ENCODE data around the gene TMEM266. TPM values are rescaled to one million over a fixed set of nuclear protein-coding genes. Genes with fewer than 3 reads are reported as not detected.
A peak's percentile ranks its signal among the peaks of the same experiment; 100 is the strongest.

Gene TMEM266
- total RNA-seq, 2 donors from 2014 or later, result not detected

DNA sequence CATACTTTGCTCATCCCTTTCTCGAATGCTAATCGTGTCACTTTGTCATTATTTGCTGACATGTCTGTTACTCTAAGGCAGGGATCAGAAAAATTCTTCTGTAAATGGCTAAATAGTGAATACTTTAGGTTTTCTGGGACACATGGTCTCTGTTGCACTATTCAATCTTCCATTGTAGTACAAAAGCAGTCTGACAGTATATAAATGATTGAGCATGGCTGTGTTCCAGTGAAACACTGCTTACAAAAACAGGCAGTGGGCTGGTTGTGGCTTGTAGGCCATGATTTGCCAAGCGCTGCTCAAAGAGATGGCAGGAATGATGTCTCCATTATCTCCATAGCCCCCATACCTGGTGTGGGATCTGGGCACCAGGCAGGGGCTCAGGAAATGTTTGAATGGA lies 45.6 kb downstream of the TMEM266 start:
- no peaks in the 10 kb centered on the region for H3K9me3 Mint-ChIP-seq
- H3K27ac Mint-ChIP-seq, result no peak overlapping the region
- H3K36me3 Mint-ChIP-seq, result no peaks in the 10 kb centered on the region
- ATAC-seq, result no peak
- no peak for DNase-seq (ENCODE audit: low spot score in 2 of 2)

DNA sequence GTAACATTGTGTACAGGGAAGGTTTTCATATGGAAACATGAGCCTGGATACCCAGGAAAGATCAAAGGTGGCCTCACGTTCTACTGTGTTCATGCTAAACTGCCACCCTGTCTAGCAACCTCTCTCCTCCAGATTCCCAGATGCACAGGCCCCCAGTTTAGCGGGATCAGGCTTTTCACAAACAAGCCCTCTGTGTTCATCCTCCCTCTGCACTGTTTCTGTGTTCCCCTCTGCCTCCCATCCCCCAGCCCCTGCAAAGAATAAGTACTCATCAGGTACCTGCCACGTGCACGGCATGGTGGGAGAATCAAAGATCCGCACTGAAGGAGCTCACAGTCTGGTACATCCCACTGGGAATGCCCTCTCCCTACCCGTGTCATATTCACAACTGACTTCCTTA lies 46.1 kb downstream of the TMEM266 start:
- no peak for DNase-seq (ENCODE audit: low spot score in 2 of 2)
- Mint-ChIP-seq H3K36me3 (no peaks in the 10 kb centered on the region), H3K9me3 (no peaks in the 10 kb centered on the region), H3K27ac (no peak overlapping the region)
- ATAC-seq, result no peak

DNA sequence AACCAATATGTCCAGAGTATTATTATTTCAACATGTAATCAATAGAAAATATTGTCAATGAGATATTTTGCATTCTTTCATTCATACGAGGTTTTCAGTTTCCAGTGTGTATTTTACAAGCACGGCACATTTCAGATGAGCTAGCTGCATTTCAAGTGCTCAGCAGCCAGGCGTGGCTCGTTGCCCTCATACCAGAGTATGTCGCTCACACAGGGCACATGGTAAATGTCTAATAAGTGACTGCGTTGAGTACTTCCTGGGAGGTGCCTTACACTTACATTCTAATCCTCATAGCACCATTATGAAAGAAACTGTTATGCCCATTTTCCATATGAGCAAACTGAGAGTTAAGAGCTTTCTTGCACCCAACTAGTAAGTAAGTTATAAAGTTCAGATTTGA lies 47.4 kb downstream of the TMEM266 start:
- ATAC-seq, result no peak

GRCh38 chr15:76108021-76108723 lies 48.4 kb downstream of the TMEM266 start:
- H3K9me3 Mint-ChIP-seq, result no peaks in the 10 kb centered on the region
- DNase-seq (ENCODE audit: low spot score in 2 of 2) (no peak), ATAC-seq (no peak)
- peak overlapping the region in 1 of 2 donors; percentile 18 for H3K27ac Mint-ChIP-seq
- no peaks in the 10 kb centered on the region for H3K36me3 Mint-ChIP-seq

More for the DNA sequence above, 47.4 kb downstream of the TMEM266 start:
- DNase-seq (ENCODE audit: low spot score in 2 of 2), result no peak
- H3K27ac Mint-ChIP-seq, result no peak overlapping the region
- H3K36me3 Mint-ChIP-seq, result no peaks in the 10 kb centered on the region
- no peaks in the 10 kb centered on the region for H3K9me3 Mint-ChIP-seq

DNA sequence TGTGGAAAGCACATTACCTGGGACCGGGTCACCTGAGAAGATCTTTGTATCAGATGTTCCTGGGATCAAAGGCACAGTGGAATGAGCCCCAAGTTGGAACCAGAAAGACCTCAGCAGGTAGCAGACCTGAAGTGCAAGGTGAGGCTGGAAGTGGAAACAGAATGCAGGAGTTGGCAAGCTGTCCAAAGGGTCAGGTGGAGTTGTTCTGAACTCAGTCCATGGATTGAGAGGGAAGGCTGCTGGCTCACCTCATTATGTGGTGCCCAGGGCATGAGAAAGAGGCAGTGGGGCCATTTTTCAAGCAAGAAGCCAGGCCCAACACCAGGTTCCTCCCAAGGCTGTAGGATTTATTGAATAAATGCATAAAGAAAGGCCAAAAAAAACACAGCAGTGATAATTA lies 49.3 kb downstream of the TMEM266 start:
- Mint-ChIP-seq H3K36me3 (no peaks in the 10 kb centered on the region), H3K9me3 (no peaks in the 10 kb centered on the region), H3K27ac (no peak overlapping the region)
- ATAC-seq, result no peak
- DNase-seq (ENCODE audit: low spot score in 2 of 2), result no peak

DNA sequence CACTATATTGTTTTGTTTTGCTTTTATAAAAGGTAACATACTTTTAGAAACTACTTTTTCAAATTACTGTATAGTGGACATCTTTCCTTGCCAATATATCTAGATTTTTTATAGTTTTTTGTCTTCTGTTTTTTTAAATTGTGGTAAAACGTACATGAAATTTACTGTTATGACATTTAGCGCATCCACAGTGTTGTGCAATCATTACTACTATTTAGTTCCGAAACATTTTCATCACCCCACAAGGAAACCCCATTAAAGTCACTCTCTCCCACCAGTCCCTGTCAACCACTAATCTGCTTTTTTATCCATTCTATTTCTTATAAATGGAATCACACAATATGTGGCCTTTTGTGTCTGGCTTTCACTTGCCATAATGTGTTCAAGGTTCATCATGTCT lies 54.8 kb downstream of the TMEM266 start:
- DNase-seq (ENCODE audit: low spot score in 2 of 2) (no peak), ATAC-seq (no peak)
- no peaks in the 10 kb centered on the region for H3K9me3 Mint-ChIP-seq
- H3K36me3 Mint-ChIP-seq, result no peaks in the 10 kb centered on the region
- H3K27ac Mint-ChIP-seq, result no peak overlapping the region

- Mint-ChIP-seq H3K27ac (no peak overlapping the region), H3K36me3 (no peaks in the 10 kb centered on the region), H3K9me3 (no peaks in the 10 kb centered on the region)
- ATAC-seq (no peak), DNase-seq (ENCODE audit: low spot score in 2 of 2) (no peak)
Measured at GRCh38 chr15:76116138-76116885, 56.5 kb downstream of the TMEM266 start.

DNA sequence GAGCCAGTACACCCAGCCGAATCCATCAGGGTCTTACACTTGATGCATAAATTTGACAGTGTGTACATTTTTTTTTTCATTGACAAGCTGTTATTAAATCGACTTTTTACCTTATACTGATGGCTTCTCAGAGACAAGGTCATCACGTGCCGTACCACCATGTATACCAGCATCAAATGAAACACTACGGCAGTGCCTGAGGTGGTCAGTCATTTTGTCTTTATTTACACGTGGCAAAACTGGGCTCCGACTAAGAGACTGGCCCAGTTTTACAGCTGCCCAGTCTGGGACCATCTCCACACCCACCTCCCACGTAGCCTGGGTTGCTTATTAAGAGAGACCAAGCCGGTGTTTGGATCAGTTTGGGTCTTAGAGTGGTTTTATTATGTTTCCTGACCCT lies 57.4 kb downstream of the TMEM266 start:
- Mint-ChIP-seq H3K27ac (no peak overlapping the region), H3K9me3 (no peaks in the 10 kb centered on the region), H3K36me3 (no peaks in the 10 kb centered on the region)
- ATAC-seq, result no peak
- DNase-seq (ENCODE audit: low spot score in 2 of 2), result no peak

DNA sequence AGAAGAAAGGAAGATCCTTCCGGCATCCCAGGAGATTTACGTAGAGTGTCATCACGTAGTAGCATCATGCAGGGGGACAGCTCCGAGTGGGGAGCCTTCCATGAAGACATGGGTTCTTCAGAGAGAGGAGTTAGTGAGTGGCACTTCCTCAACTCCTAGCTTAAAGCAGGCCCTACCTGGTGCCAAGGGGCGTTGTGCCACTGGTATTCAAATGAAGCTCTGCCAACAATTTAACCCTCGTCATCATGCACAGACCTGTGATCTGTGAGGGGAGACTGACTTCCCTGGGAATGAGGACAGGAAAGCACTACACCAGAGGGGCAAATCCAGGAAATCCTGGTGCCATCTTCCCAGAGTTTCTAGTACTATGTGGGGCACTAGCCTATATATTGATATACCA lies 59.0 kb downstream of the TMEM266 start:
- Mint-ChIP-seq H3K36me3 (no peaks in the 10 kb centered on the region), H3K9me3 (no peaks in the 10 kb centered on the region), H3K27ac (no peak overlapping the region)
- DNase-seq (ENCODE audit: low spot score in 2 of 2) (no peak), ATAC-seq (no peak)

GRCh38 chr15:76123031-76123430 lies 63.2 kb downstream of the TMEM266 start:
- DNase-seq (ENCODE audit: low spot score in 2 of 2) (no peak), ATAC-seq (no peak)
- no peaks in the 10 kb centered on the region for H3K9me3 Mint-ChIP-seq
- no peaks in the 10 kb centered on the region for H3K36me3 Mint-ChIP-seq
- no peak overlapping the region for H3K27ac Mint-ChIP-seq

GRCh38 chr15:76127169-76127568 lies 67.4 kb downstream of the TMEM266 start:
- ATAC-seq, result no peak
- Mint-ChIP-seq H3K27ac (no peak overlapping the region), H3K36me3 (no peaks in the 10 kb centered on the region), H3K9me3 (no peaks in the 10 kb centered on the region)
- no peak for DNase-seq (ENCODE audit: low spot score in 2 of 2)

DNA sequence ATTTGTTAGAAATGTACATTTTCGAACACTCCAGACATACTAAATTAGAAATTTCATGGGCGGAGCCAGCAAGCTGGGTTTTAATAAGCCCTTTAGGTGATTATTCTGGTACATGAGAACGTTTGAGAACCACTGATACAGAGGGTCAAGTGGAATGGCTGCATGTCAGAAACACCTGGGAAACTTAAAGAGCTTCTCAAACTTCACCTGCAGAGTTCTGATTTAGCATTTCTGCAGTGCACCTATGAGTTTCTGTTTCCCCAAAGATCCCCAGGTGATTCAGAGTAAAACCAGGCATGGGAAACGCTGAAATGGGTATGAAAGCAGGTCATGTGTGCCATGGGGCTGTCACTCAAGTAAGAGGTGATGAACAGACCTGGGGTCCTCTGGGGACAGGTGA lies 68.1 kb downstream of the TMEM266 start:
- DNase-seq (ENCODE audit: low spot score in 2 of 2), result no peak
- Mint-ChIP-seq H3K9me3 (no peaks in the 10 kb centered on the region), H3K36me3 (no peaks in the 10 kb centered on the region), H3K27ac (no peak overlapping the region)
- no peak for ATAC-seq

DNA sequence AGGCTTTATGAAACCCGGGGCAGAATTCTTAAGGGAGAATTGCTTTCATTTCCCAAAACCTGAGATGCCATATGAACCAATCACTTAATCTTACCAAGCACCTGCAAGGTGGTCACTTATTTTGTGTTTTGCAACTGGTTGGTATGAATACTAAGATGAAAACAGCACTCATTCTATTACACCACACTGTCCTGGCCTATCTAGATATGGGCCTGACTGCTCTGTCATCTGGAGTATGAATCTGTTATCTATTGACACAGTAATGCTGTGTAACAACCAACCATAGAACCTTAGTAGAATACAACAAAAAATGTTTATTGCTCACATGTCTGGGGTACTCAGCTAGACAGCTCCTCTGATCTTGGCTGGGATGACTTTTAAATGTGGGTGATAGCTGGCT lies 74.8 kb downstream of the TMEM266 start:
- Mint-ChIP-seq H3K36me3 (no peaks in the 10 kb centered on the region), H3K27ac (no peak overlapping the region), H3K9me3 (no peaks in the 10 kb centered on the region)
- no peak for DNase-seq (ENCODE audit: low spot score in 2 of 2)
- ATAC-seq, result no peak

DNA sequence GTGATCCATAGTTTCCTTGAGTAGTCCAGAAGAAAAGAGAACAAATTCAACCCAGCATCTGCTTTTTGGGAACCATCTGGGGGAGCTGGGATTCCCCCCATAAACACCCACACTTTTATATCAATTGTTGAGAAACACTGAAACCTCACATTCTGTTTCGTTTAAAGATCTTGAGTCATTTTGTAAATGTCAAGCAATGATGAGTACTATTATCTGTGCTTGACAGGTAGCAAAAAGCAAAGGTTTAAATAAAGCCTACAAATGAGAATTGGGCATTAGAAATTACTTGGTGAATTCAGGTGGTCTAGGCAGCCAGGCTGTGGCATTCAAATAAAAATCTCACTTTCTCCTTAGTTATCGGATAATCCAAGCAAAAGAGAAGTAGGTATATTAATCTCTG lies 75.7 kb downstream of the TMEM266 start:
- DNase-seq (ENCODE audit: low spot score in 2 of 2), result no peak
- Mint-ChIP-seq H3K27ac (no peak overlapping the region), H3K36me3 (no peaks in the 10 kb centered on the region), H3K9me3 (no peaks in the 10 kb centered on the region)
- peak in 1 of 2 donors; percentile 56 for ATAC-seq

- Mint-ChIP-seq H3K27ac (no peak overlapping the region), H3K36me3 (no peaks in the 10 kb centered on the region), H3K9me3 (no peaks in the 10 kb centered on the region)
- ATAC-seq, result no peak
- DNase-seq (ENCODE audit: low spot score in 2 of 2), result no peak
Measured at GRCh38 chr15:76138436-76138835, 78.7 kb downstream of the TMEM266 start.

GRCh38 chr15:76139368-76140073 lies 79.7 kb downstream of the TMEM266 start:
- Mint-ChIP-seq H3K9me3 (no peaks in the 10 kb centered on the region), H3K36me3 (no peaks in the 10 kb centered on the region), H3K27ac (no peak overlapping the region)
- peak; percentile 78 to 85 for ATAC-seq
- peak in 1 of 2 donors; percentile 82 for DNase-seq (ENCODE audit: low spot score in 2 of 2)

GRCh38 chr15:76140074-76140464 lies 80.3 kb downstream of the TMEM266 start:
- no peaks in the 10 kb centered on the region for H3K36me3 Mint-ChIP-seq
- ATAC-seq (no peak), DNase-seq (ENCODE audit: low spot score in 2 of 2) (no peak)
- H3K27ac Mint-ChIP-seq, result no peak overlapping the region
- H3K9me3 Mint-ChIP-seq, result no peaks in the 10 kb centered on the region
